HG02973 (cell line): Measurements from ENCODE around the gene CREB3L2.
"Not testable (repeated sequence)": the region's sequence is repeated elsewhere in the genome, so short reads cannot be mapped to it uniquely, and the experiment has no call there.

Source experiments
- ATAC-seq: cut with Tn5 transposase; IDR thresholded peaks from one replicate; pipeline ENCODE4 v1.9.1; 2021; ENCODE audit warnings: moderate library complexity; ENCODE audit not compliant: unreplicated experiment

The CREB3L2 gene

DNA sequence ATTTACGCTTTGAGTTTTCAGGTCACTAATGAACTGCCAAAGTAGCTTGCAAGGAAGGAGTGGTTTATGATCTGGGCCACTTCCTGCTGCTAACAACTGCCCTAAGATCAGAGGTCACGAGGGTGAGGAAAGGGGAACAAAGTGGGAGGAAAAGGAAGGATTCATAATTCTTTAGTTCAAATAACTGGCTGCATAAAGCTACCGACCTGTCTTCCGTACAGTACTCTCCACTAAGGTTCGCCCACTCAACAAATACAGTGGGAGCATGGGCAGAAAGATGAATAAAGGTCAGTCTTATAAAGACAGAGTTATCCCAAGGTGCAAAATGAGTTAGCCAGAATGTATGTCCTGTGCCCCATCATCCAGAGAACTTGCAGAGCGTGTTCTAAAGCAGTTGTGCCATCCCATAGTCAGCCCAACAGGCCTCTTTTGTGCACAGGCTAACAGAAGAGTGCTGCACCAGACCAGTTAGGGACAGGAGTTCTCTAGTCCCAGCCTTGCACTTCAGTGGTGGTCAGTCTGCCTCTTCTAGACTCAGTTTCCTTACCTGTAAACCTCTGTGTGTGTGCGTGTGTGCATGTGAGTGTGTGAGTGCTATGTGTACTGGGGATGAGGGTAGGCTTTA is 65.9 kb downstream of the CREB3L2 start:
- ATAC-seq: peak; percentile 45

DNA sequence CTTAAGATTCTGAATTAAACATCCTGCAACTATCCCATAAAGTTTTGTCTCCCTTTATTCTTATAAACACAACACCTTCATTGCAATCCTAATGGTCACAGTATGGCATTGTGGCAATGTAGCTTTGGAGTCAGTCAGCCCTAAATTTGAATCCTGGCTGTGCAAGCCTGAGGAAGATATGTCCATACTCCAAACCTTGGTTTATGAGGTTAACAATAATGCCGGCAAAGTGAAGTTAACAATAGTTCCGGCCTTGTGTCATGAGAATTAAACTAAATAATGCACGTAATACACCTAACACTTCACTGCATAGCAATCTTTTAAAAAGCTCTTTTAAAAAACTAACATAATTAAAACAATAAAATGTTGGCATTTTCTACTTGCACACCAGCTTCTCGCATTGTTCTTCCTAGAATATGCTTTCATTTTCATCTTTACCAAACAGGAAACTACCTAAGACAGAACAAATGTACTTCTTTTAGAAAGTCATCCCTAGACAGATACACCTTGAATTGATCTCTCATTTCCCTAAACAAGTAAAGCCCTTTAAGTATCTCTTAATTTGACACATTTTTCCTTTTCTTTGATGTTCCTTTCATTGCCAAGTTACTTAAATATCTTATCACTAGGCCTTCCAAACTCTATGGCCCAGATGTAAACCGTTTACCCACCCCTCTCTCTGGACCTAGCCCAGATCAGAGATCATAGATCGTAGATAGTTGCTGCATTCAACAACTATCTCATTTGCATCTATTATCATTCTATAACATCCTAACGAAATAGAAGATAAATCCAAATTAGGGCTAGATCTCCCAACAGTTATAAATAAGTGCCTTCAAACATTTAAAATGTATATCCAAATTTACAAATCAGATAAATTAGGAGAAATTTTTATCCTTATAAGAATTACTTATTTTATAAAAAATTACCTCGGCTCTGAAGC is 66.7 kb downstream of the CREB3L2 start:
- ATAC-seq: peak; percentile 90

DNA sequence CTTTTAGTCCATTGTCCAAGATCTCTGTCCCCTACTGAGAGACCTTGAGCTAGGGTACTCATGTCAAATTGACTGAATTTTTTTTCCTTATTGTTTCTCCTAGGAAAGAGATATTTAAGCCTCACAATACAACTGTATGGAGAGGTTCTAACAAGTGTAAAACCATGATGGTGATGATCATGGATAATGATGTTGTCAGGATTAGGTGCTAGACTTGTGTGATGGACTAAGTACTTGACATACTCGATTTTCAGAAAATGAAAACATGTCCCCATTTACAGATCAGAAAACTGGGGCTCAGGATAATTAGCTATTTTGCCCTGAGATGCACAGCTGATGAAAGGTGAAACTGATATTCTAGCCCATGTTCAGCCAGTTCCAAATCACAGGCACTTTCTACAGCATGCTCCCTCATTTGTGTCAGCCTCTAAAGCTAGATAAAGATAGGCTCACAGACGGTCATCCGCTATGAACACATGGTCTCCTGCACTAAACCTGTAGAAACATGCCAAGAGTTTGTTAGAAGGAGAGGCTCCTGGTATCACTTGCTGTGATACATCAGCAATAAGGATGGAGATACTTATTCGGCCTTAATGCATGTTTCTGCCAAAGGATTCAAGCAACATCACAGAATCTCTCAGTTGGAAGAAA is 67.6 kb downstream of the CREB3L2 start:
- ATAC-seq: no peak

DNA sequence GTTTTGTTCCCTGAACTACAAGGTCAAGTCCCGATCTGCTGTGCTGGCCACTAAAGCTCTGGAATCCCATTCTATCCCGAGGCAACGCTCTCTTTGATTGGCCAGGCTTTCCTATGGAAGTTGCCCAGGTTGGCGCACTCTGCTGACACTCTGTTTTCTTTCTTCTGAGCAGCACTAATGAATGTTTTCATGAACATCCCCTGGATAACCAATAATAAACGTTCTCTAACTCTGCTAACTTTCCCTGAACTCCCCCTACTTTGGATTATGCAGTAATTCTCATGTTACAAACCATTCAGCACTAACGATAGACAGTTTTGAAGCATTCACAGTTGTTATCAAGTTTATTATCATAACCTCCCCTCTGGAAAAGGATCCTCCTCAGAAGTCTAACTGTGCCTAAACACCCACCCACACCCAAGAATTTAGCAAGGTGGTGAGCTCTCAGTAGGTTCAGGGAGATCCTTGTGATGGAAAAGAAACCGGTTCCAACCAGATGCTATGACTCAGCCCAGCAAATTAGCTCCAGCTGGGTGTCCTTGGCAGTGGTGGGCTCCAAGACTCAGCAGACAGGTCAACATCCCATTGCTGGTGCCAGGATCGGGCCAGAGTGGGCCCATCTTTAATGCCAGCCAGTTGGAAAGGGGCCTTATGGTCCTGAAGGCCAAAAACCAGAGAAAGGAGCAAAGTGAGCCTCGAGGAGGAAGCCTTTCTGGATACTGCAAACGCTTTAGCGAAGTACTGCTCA is 68.4 kb downstream of the CREB3L2 start:
- ATAC-seq: no peak

DNA sequence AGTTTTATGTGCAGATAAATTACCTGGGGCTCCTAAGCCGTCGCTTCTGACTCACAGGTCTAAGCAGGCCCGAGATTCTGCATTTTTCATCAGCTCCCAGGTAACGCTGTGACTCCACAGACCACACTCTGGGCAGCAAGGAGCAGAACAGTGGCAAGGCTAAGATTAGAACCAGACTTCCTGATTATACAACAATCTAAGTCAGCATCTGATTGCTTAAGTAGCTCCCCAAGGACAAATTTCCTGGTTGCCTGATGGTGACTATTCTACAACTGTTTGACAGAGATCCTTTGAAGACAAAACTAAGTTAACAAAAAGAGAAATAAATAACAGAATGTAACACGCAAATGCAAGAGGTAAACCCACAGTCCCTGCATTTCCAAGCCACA is 69.0 kb downstream of the CREB3L2 start:
- no peak for ATAC-seq

DNA sequence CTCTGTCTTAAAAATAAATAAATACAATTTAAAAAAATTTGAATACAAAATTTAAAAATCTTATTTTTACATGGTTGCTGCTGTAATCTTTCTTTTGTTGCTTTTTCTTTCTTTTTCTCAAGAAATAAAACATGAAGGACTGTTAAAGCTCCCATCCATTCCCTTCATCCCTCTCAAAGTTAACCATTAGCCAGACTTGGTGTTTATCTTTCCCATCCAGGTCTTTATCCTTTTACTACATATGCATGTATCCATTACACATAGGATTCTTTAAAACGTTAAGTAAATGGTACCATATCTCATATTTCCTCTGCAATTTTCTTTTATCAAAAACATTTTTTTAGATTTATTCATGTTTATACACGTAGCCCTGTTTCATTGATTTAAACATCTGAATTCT is 70.1 kb downstream of the CREB3L2 start:
- ATAC-seq: no peak

DNA sequence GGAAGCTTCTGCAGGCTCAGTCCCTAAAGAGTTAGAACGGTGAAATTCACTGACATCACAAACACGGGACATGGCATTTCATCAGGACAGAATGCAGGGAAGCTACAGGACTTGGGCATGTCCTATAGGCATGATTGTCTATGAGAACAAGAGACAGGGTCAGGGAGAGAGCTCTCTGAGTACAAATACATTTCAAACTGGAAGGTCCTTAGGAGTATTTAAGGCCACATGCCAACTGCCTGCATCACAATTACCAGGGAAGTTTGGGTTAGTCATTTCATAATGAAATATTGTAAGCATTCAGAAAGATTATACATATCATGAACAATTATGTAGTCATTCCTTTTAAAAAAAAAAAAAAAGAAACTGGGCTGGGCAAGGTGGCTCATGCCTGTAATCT is 71.3 kb downstream of the CREB3L2 start:
- no peak for ATAC-seq

DNA sequence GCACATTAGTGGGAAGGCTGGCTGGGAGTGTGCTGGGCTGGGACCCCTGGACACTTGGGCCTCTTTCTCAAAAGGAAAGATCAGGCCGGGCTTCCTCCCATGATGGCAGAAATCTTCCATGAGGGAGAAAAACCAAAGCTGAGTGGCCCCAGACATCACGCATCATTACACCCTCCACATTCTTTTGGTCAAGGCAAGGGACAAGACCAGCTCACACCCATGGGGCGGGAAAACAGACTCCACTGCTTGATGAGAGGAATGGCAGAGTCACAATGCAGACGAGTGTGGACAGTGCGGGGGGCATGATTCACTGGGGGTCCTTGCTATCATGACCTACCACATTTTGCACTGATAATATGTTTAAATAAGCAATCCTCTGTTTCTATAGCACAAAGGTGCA is 73.3 kb downstream of the CREB3L2 start:
- ATAC-seq: no peak

DNA sequence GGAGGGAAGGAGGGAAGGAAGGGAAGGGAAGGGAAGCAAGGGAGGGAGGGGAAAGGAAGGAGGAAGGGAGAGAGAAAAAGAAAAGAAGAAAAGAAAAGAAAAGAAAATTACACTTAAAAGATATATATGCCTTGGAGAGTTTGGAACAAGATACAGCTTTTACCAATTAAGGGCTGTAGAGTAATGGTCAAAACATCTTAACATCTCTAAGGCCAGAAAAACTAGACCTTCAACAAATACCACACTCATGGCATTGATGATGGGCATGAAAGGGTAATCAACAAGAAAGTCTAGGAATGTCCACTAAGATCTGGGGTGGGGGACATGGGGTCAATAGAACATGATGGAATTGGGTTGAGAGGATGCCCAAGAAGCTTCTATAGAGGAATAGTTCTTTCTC is 74.5 kb downstream of the CREB3L2 start:
- no peak for ATAC-seq

DNA sequence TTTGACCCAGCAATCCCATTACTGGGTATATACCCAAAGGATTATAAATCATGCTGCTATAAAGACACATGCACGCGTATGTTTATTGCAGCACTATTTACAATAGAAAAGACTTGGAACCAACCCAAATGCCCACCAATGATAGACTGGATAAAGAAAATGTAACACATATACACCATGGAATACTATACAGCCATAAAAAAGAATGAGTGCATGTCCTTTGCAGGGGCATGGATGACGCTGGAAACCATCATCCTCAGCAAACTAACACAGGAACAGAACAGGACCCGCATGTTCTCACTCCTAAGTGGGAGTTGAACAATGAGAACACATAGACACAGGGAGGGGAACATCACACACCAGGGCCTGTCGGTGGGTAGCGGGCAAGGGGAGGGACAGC is 75.7 kb downstream of the CREB3L2 start:
- ATAC-seq: not testable (repeated sequence)

DNA sequence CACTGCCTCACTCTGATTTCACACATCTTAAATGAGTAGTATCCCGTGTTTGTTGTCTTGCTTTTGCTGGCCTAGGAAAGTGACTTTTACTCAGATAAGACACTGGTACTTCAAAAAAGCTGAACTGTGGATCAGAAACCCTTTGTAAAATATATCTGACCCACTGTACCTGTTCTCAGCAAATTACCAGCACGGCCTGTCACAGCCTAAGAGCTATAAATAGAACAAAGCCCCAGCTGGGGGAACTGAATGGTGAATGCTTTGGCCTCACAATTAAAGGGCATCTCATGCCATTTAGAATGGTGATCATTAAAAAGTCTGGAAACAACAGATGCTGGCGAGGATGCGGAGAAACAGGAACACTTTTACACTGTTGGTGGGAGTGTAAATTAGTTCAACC is 76.1 kb downstream of the CREB3L2 start:
- no peak for ATAC-seq

DNA sequence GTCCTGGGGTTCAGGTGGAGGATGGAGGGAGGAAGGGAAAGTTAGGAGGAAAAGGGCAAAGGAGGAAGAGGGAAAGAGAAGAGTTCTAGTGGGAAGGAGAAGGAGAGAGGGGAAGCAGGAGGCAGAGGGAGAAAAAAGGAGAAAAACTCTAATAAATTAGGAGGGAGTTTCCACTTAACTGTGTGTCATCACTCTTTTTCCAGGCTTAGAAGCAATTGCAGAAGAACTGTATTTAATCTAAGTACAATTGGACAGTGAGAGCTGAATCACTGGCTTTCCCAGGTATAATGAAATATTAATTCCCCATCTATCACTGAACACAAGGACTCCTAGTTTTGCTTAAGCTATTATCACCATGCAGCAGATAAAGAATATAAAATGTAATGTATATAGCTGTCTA is 76.8 kb downstream of the CREB3L2 start:
- ATAC-seq: no peak

DNA sequence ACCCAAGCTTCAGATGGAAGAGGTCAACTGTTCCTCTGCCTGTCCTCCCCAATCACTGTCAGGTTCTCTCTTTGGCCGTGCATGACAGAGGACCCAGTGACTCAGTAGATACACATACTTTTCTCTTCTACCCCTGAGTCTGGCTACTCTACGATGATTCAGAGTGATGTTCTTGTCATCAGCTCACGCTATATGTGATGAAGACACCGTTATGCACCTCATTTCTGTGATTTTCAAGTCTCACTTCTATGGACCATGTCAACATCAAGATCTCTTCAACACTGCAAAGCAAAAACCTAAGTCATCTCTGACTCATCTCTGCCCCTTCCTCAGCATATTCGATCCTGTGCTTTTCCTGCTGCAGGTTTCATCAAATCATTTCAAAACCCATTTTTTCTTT is 78.5 kb downstream of the CREB3L2 start:
- ATAC-seq: no peak

DNA sequence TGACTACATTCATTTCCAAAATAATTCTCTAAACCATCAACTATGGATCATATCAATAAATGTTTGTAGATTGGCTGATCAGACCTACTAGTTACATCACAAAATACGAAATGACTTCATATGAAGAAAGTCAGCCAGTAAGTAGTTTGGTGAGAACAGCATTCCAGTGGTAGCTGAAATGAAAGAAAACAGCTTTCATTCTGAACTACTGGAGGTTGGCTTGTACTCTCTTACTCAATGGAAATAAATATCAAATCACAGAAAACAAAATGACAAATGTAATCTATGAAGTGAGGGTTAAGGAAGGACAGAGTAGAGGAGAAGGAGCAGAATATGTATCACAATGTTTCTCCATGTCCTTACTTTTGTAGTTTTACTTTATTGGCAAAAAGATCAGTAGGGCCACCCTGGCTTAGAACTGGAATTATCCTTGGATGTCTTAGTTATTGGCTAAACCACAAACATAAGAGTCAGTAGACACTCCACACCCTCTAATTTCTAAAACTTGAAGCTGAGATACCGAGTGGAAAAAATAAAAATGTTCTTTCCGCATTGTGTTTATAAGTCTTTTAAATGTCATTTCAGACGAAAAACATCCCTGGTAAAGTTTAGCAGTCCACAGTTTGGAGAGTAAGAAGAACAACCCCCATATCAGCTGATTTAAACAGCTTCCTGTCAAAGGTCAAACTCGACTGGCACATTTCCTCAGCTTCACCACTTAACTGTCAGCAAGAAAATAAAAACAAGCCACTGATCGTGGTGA is 81.1 kb downstream of the CREB3L2 start:
- ATAC-seq: no peak

DNA sequence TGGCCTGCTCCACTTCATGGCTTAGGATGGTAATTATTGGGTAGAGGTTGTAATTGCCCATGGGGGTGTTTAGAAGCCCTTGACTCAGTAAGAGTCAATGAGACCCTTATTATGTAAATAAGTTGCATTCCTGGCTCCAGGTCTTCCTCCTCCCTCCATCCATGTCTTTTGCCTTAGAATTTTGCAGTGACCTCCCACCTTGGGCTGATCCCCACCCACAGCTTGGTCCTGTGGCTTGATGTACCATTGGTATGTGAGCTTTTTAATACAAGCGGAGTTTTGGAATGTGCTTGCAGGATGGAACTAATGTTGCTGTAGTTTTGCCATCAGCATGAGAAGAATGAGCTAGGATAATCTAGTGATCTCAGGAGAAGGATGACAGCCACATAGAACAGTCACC is 81.9 kb downstream of the CREB3L2 start:
- ATAC-seq: no peak

DNA sequence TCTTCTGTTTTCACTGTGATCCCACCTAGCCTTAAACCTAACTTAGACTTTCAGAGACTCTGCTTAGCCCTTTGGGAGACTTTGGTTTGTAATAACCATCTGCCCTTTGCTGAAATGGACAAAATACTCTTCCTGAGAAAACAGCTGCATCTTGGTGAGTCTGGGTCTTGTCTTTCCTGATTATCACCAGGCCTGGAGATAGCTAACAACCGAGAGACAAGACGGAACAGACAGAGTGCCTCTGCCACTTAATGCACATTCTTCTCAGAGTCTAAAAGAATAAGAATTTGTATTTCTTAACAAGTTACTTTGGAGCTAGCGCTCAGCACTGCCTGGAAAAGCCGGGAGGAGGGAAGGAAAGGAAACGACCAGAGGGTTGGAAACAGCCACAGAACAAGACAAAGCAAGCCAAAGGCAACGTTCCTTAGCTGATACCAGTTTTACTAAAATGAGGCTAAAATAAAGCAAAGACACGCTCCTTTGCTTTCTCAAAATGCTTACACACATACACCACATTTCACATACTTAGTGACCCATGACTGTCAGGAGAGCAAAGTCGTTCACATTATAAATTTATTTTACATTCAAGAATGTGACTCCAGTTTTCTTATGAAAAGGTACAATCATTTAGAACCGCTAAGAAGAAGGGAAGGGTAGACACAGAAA is 84.8 kb downstream of the CREB3L2 start:
- no peak for ATAC-seq

DNA sequence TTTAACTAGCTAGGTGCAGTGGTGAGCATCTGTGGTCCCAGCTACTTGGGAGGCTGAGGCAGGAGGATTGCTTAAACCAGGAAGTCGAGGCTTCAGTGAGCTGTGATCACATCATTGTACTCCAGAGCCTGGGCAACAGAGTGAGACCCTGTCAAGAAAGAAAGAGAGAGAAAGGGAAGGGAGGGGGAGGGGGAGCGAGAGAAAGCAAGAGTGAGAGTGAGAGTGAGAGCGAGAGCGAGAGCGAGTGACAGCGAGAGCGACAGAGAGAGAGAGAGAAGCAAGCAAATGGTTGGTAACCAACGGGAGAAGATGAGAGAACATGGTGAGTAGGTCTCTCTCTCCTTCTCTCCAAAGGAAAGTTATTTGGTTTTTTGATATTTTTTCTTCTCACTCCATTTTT is 85.3 kb downstream of the CREB3L2 start:
- ATAC-seq: no peak

DNA sequence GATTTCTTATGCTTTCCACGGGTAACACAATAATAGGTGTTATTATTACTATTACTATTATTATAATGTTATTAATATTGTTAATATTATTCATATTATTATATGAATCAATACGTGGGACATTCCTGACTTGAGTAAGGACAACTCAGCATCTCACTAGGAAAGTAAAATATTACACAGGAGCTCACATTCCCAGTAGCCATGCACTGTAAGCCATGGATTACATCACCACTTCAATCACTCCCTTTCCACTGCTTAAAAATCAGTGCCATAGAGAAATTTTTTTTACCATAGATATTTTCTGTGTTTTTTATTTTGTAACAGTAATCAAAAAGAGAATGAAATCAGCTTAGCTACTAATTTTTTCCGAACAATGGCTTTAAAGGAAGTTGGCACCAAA is 86.6 kb downstream of the CREB3L2 start:
- ATAC-seq: no peak

DNA sequence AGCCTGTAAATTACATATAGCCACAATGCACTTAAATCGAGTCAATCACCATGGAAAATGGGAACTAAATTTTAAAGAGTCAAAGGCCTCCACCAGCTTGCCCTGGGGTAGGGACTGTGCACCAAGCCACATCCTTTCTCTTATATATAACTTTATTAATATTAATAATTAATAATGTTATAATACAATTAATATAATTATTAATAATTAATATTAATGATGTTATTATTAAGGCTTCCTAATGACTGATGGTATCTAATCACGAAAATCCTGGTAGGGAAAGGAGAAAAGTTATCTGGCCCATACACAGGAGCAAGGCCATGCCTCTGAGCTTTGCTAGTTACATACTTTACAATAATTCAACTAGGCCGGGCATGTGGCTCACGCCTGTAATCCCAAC is 87.9 kb downstream of the CREB3L2 start:
- no peak for ATAC-seq

DNA sequence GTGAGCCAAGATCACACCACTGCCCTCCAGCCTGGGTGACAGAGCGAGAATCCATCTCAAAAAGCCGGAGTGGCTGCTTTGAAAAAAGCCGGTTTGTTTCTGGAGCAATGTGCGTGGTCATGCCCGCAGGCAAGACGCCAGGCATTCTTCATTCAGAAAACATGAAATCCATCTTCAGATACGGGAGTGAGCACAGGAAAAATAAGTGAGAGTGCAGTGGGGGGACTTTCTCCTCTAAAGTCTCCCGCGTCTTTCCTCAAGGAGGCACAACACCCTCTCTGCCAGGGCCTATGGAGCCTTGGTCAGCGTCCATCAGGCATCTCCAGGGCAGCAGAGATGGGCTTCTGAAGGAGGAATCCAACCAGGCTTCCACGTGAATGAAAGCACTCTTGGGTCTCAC is 92.8 kb downstream of the CREB3L2 start:
- no peak for ATAC-seq
